Measurements from ENCODE around the gene TCAP. TPM values are rescaled to one million over a fixed set of nuclear protein-coding genes. Genes with fewer than 3 reads are reported as not detected.

Gene TCAP
- total and polyA plus RNA-seq, 12 donors = 2,452 to 6,290 (median 4,242) TPM

DNA sequence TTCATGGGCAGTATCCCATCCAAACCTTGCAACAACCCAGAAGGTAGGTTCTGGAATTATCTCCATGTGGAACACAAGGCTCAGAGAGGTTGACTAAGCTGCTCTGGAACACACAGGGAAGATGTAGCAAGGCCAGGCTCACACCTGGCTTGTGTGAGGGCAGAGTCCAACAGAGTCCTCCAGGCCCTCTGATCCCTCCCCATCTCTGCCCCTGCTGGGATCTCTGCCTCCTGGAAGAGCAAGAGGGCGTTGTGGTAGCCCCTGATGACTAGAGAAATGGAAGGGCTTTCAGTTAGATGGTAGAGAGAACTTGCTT lies 45.4 kb upstream of the TCAP start:
- TF ChIP-seq, protein P1, sequence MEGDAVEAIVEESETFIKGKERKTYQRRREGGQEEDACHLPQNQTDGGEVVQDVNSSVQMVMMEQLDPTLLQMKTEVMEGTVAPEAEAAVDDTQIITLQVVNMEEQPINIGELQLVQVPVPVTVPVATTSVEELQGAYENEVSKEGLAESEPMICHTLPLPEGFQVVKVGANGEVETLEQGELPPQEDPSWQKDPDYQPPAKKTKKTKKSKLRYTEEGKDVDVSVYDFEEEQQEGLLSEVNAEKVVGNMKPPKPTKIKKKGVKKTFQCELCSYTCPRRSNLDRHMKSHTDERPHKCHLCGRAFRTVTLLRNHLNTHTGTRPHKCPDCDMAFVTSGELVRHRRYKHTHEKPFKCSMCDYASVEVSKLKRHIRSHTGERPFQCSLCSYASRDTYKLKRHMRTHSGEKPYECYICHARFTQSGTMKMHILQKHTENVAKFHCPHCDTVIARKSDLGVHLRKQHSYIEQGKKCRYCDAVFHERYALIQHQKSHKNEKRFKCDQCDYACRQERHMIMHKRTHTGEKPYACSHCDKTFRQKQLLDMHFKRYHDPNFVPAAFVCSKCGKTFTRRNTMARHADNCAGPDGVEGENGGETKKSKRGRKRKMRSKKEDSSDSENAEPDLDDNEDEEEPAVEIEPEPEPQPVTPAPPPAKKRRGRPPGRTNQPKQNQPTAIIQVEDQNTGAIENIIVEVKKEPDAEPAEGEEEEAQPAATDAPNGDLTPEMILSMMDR (IDR thresholded peaks at IDR 0.05) = no peak
- 52 to 75% methylated on average over 1 of the region's 1 CpG for WGBS, 2 donors
- Histone ChIP-seq H3K27me3 (peaks cover 0 to 57% (median 11%) of the 10 kb centered on the region in 7 donors), H3K9me3 (no peaks in the 10 kb centered on the region), H3K36me3 (no peaks in the 10 kb centered on the region), H3K27ac (no peak overlapping the region), H3K4me1 (peaks cover 2 to 28% (median 14%) of the 10 kb centered on the region in 9 donors), H3K4me3 (no peak overlapping the region)
- DNase-seq (no peak), ATAC-seq (no peak)
- intact Hi-C loops (cut with DNase I) = loop anchor here in 8 of 10 donors (5.0 to 10.0 kb wide), 8 partner anchors 42 to 133 kb away; partner anchors contain the start of genes PNMT (in 2 of the 8) and TCAP (in 2 of the 8)

DNA sequence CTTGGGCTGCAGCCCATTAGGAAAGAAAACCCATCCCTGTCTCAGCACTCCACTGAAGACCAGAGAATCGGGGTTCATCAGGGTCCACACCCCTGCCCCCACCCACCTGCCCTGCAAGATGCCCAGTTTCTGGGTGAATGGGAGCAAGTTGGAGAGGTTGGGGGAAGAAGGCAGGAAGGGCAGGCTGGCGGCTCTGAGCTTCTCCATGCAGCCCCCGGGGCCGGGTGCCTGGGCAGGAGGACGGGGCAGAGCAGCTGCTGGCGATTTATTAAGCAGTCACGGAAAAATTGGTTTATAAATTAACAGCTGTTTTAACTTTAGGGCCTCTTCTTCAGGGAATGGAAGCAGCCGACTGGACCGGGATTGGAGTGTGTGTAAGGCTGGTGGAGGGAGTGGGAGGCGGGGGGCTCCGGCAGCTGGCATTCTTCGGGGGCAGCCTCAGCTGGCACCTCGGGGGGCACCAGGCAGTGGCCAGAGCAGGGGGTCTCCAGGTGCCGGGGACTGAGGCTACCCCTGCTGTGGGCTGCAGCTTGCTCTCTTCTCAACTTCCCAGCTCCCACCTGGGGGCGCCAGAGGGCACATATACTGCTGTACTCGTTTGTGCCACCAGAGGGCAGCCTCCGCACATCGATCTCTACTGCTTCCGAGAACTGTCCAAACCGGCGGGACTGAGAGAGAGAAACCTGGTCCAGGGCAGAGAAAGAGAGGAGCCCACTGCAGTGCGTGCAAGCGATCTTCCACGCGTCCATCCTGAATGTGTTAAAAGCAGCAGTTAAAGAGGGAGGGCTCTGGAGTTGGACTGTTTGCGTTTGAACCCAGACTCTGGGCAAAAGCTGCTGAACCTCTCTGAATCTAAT lies 43.4 kb upstream of the TCAP start:
- Histone ChIP-seq H3K27me3 (peaks cover 10 to 57% (median 24%) of the 10 kb centered on the region in 7 donors), H3K4me3 (no peak overlapping the region), H3K27ac (peak overlapping the region in 1 of 10 donors; percentile 47), H3K4me1 (peaks cover 2 to 32% (median 17%) of the 10 kb centered on the region in 9 donors), H3K9me3 (no peaks in the 10 kb centered on the region), H3K36me3 (no peaks in the 10 kb centered on the region)
- intact Hi-C loops (cut with DNase I) = loop anchor here (1.0 to 10.0 kb wide), 12 partner anchors 46 to 359 kb away; partner anchors contain the start of genes PNMT (in 2 of the 10), TCAP (in 2 of the 10) and PSMD3 (in 1 of the 10)
- 12% methylated on average over 23 to 26 of the region's 26 CpGs for WGBS, 2 donors
- peak; percentile 81 to 83 for DNase-seq
- TF ChIP-seq, protein P1 (IDR thresholded peaks at IDR 0.05) = peak; percentile 96 to 100 (median 99)
- ATAC-seq = peak; percentile 63 to 88 (median 77)

DNA sequence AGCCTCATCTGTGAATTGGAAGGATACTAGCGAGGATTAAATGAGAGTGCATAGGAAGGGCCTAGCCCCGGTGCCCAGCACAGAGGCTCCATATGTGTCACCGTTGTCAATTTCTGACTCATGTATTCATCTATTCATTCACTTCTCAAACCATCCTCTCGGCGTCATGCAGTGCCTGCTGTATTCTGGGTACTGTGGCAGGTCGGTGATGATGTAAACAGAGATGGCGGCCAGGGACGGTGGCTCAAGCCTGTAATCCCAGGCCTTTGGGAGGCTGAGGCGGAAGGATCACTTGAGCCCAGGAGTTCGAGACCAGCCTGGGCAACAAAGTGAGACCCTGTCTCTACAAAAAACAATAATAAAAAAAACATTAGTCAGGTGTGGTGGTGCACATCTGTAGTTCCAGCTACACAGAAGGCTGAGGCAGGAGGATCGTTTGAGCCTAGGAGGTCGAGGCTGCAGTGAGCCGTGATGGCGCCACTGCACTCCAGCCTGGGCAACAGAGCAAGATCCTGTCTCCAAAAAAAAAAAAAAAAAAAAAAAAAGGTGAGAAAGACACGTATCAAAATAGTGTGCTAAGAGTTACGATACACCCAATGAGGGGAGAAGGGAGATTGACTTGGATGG lies 42.7 kb upstream of the TCAP start:
- no peaks in the 10 kb centered on the region for H3K9me3 ChIP-seq
- DNase-seq (no peak), ATAC-seq (peak in 1 of 8 donors; percentile 2)
- no peaks in the 10 kb centered on the region for H3K36me3 ChIP-seq
- intact Hi-C loops (cut with DNase I) = loop anchor here (1.0 to 10.0 kb wide), 12 partner anchors 45 to 358 kb away; partner anchors contain the start of genes PNMT (in 2 of the 10), TCAP (in 2 of the 10) and PSMD3 (in 1 of the 10)
- TF ChIP-seq, protein P1 (IDR thresholded peaks at IDR 0.05) = no peak
- 55 to 59% methylated on average over 16 of the region's 16 CpGs for WGBS, 2 donors
- peaks cover 17 to 57% (median 32%) of the 10 kb centered on the region in 7 donors for H3K27me3 ChIP-seq
- H3K4me1 ChIP-seq = peaks cover 2 to 36% (median 13%) of the 10 kb centered on the region in 9 donors
- no peak overlapping the region for H3K4me3 ChIP-seq
- H3K27ac ChIP-seq = peak overlapping the region in 1 of 10 donors; percentile 47

DNA sequence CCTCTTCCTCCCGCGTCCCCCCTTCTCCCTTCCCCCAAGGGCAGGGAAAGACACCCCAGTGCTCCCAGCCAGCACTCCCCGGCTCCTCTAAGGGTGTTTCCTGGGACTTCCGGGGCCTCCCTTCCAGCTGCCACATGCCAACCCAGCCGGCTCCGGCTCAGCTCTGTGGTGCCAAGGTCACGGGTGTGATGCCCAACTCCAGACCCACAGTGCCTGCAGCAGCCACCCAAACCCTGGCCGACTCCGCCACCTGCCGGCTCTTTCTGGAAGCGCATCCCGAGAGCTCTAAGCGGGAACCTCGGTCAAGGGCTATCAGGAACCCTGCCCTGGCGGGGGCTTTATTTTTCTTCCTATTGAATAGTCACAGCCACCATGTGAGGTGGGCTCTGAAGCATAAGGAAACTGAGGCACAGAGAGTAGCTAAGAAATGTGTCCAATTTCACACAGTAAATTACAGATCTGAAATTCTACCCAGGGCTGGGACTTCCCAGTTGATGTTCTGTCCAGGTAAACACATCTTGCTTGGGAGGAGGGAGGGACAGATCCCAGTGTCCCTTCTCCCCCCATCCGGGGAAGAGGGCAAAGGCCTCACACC lies 41.7 kb upstream of the TCAP start:
- Histone ChIP-seq H3K36me3 (no peaks in the 10 kb centered on the region), H3K27me3 (peaks cover 17 to 62% (median 41%) of the 10 kb centered on the region in 7 donors), H3K27ac (peak overlapping the region in 1 of 10 donors; percentile 23), H3K9me3 (no peaks in the 10 kb centered on the region), H3K4me3 (no peak overlapping the region), H3K4me1 (peaks cover 2 to 32% (median 12%) of the 10 kb centered on the region in 9 donors)
- intact Hi-C loops (cut with DNase I) = loop anchor here (1.0 to 10.0 kb wide), 11 partner anchors 44 to 357 kb away; partner anchors contain the start of genes PNMT (in 2 of the 10), TCAP (in 2 of the 10) and PSMD3 (in 1 of the 10)
- peak; percentile 46 to 85 (median 78) for ATAC-seq
- DNase-seq = peak; percentile 83 to 89
- 5 to 9% methylated on average over 16 of the region's 16 CpGs for WGBS, 2 donors
- TF ChIP-seq, protein P1 (IDR thresholded peaks at IDR 0.05) = peak; percentile 91 to 96 (median 93)
